Astrocyte (in vitro differentiated cells and primary cell): ENCODE data around the gene CHGA. TPM values are rescaled to one million over a fixed set of nuclear protein-coding genes. Genes with fewer than 3 reads are reported as not detected.

ENCODE experiments used
- DNase-seq: peaks from one replicate; pipeline ENCODE4 v3.0.0-alpha.2; 2010; ENCODE audit warnings: low read depth
- FAIRE-seq: peaks from 2 replicates; lab custom pipeline; 2011; peaks lifted over from hg19 to GRCh38; lab: Jason Lieb, UNC
- H2AFZ ChIP-seq: 2 replicates; pipeline ENCODE4 v1.6.0; 2012; ENCODE audit warnings: low read depth, low read length, inconsistent platforms
- H3K27ac ChIP-seq: 2 replicates; pipeline ENCODE4 v1.5.1; 2011; ENCODE audit warnings: low read depth, low read length, inconsistent platforms
- H3K27me3 ChIP-seq: 2 replicates; pipeline ENCODE4 v1.6.0; 2011; ENCODE audit warnings: low read length, inconsistent platforms; ENCODE audit not compliant: insufficient read depth
- H3K36me3 ChIP-seq: 2 replicates; pipeline ENCODE4 v1.5.1; 2011; ENCODE audit warnings: low read length, inconsistent platforms; ENCODE audit not compliant: insufficient read depth
- H3K4me1 ChIP-seq: 2 replicates; pipeline ENCODE4 v1.5.1; 2011; ENCODE audit warnings: low read length, inconsistent platforms; ENCODE audit not compliant: insufficient read depth
- H3K4me2 ChIP-seq: 2 replicates; pipeline ENCODE4 v1.6.0; 2012; ENCODE audit warnings: low read length, inconsistent platforms
- H3K4me3 ChIP-seq: 2 replicates; pipeline ENCODE4 v1.5.1; 2011; ENCODE audit warnings: low read depth, mild to moderate bottlenecking, low read length, inconsistent platforms; ENCODE audit not compliant: insufficient read depth
- H3K79me2 ChIP-seq: 2 replicates; pipeline ENCODE4 v1.6.0; 2012; ENCODE audit warnings: mild to moderate bottlenecking, low read length, inconsistent platforms; ENCODE audit not compliant: insufficient read depth
- H3K9ac ChIP-seq: 2 replicates; pipeline ENCODE4 v1.6.0; 2012; ENCODE audit warnings: mild to moderate bottlenecking, low read length, inconsistent platforms
- H3K9me3 ChIP-seq: 2 replicates; pipeline ENCODE4 v1.5.1; 2012; ENCODE audit warnings: low read depth, mild to moderate bottlenecking, low read length, inconsistent platforms; ENCODE audit not compliant: insufficient read depth
- H4K20me1 ChIP-seq: 2 replicates; pipeline ENCODE4 v1.6.0; 2012; ENCODE audit warnings: low read length, inconsistent platforms; ENCODE audit not compliant: insufficient read depth
- H3K27ac Mint-ChIP-seq: one replicate; pipeline ENCODE4 v1.8.0; 2021; ENCODE audit warnings: mild to moderate bottlenecking, mixed read lengths; ENCODE audit not compliant: unreplicated experiment
- H3K27me3 Mint-ChIP-seq: one replicate; pipeline ENCODE4 v1.8.0; 2021; ENCODE audit warnings: low read depth, mixed read lengths; ENCODE audit not compliant: unreplicated experiment
- H3K36me3 Mint-ChIP-seq: one replicate; pipeline ENCODE4 v1.8.0; 2021; ENCODE audit warnings: low read depth, mixed read lengths; ENCODE audit not compliant: unreplicated experiment
- H3K4me1 Mint-ChIP-seq: one replicate; pipeline ENCODE4 v1.8.0; 2021; ENCODE audit warnings: low read depth, mixed read lengths; ENCODE audit not compliant: unreplicated experiment
- H3K4me3 Mint-ChIP-seq: one replicate; pipeline ENCODE4 v1.8.0; 2021; ENCODE audit warnings: mild to moderate bottlenecking, moderate library complexity, mixed read lengths; ENCODE audit not compliant: unreplicated experiment
- H3K9me3 Mint-ChIP-seq: one replicate; pipeline ENCODE4 v1.8.0; 2021; ENCODE audit warnings: mild to moderate bottlenecking, mixed read lengths; ENCODE audit not compliant: unreplicated experiment
- EZH2 ChIP-seq: IDR thresholded peaks from 2 replicates; pipeline ENCODE4 v1.6.1; 2012; ENCODE audit warnings: mild to moderate bottlenecking, low read length, inconsistent platforms; ENCODE audit not compliant: insufficient read depth
- total RNA-seq: library from RNA; stranded (reverse); gene quantifications from 2 replicates; pipeline ENCODE4 v1.2.1, GENCODE V29; 2021
- TF ChIP-seq, protein P1 (sequence below): IDR thresholded peaks from 2 replicates; pipeline ENCODE4 v1.5.1; 2011; ENCODE audit warnings: low read depth, mild to moderate bottlenecking, inconsistent platforms, low read length, moderate library complexity; ENCODE audit not compliant: insufficient read depth

The CHGA gene
- total RNA-seq, 1 donor from 2014 or later = not detected

DNA sequence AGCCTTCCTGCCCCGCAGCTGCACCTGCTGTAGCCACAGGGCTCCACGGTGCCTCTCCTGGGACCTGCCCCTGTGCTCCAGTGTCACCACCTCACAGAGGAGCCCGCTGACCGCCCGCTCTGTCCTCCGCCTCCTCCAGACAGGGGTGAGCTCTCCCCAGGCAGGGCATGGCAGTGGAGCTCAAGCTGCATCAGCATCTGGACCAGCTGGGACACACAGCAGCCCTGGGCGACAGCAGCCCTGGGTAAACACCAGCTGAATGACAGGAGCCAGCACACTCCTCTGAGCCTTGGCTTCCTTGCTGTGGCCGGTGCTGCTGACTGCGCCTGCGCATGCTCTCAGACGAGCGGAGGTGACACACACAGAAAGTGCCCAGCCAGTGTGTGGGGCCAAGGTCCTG lies 22.0 kb downstream of the CHGA start:
- H3K27me3 ChIP-seq = no peaks in the 10 kb centered on the region
- peaks cover 8% of the 10 kb centered on the region for H4K20me1 ChIP-seq
- Mint-ChIP-seq H3K36me3 (no peaks in the 10 kb centered on the region), H3K4me1 (peaks cover 5% of the 10 kb centered on the region), H3K27me3 (peaks cover 24% of the 10 kb centered on the region), H3K4me3 (no peak overlapping the region), H3K27ac (no peak overlapping the region), H3K9me3 (peaks cover 2% of the 10 kb centered on the region)
- H3K4me1 ChIP-seq = peaks cover 4% of the 10 kb centered on the region
- FAIRE-seq = no peak
- no peak overlapping the region for H3K4me3 ChIP-seq
- no peak overlapping the region for H3K27ac ChIP-seq
- TF ChIP-seq EZH2 = no peak
- H2AFZ ChIP-seq = no peak overlapping the region
- H3K79me2 ChIP-seq = no peaks in the 10 kb centered on the region
- H3K4me2 ChIP-seq = no peak overlapping the region
- H3K9ac ChIP-seq = no peak overlapping the region
- DNase-seq = no peak
- H3K9me3 ChIP-seq = no peaks in the 10 kb centered on the region
- H3K36me3 ChIP-seq = no peaks in the 10 kb centered on the region

- H4K20me1 ChIP-seq = peaks cover 8% of the 10 kb centered on the region
- Mint-ChIP-seq H3K36me3 (no peaks in the 10 kb centered on the region), H3K4me1 (peaks cover 5% of the 10 kb centered on the region), H3K27me3 (peaks cover 25% of the 10 kb centered on the region), H3K27ac (no peak overlapping the region), H3K4me3 (no peak overlapping the region), H3K9me3 (peaks cover 2% of the 10 kb centered on the region)
- no peaks in the 10 kb centered on the region for H3K36me3 ChIP-seq
- H3K9me3 ChIP-seq = no peaks in the 10 kb centered on the region
- H3K79me2 ChIP-seq = no peaks in the 10 kb centered on the region
- no peak for DNase-seq
- no peak overlapping the region for H3K4me3 ChIP-seq
- no peak overlapping the region for H3K4me2 ChIP-seq
- TF ChIP-seq, protein P1, sequence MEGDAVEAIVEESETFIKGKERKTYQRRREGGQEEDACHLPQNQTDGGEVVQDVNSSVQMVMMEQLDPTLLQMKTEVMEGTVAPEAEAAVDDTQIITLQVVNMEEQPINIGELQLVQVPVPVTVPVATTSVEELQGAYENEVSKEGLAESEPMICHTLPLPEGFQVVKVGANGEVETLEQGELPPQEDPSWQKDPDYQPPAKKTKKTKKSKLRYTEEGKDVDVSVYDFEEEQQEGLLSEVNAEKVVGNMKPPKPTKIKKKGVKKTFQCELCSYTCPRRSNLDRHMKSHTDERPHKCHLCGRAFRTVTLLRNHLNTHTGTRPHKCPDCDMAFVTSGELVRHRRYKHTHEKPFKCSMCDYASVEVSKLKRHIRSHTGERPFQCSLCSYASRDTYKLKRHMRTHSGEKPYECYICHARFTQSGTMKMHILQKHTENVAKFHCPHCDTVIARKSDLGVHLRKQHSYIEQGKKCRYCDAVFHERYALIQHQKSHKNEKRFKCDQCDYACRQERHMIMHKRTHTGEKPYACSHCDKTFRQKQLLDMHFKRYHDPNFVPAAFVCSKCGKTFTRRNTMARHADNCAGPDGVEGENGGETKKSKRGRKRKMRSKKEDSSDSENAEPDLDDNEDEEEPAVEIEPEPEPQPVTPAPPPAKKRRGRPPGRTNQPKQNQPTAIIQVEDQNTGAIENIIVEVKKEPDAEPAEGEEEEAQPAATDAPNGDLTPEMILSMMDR = no peak
- TF ChIP-seq EZH2 = no peak
- H3K9ac ChIP-seq = no peak overlapping the region
- peaks cover 3% of the 10 kb centered on the region for H3K27me3 ChIP-seq
- no peak overlapping the region for H3K27ac ChIP-seq
- peaks cover 4% of the 10 kb centered on the region for H3K4me1 ChIP-seq
- FAIRE-seq = no peak
- H2AFZ ChIP-seq = no peak overlapping the region
Measured at GRCh38 chr14:92945544-92945943, 22.6 kb downstream of the CHGA start.

DNA sequence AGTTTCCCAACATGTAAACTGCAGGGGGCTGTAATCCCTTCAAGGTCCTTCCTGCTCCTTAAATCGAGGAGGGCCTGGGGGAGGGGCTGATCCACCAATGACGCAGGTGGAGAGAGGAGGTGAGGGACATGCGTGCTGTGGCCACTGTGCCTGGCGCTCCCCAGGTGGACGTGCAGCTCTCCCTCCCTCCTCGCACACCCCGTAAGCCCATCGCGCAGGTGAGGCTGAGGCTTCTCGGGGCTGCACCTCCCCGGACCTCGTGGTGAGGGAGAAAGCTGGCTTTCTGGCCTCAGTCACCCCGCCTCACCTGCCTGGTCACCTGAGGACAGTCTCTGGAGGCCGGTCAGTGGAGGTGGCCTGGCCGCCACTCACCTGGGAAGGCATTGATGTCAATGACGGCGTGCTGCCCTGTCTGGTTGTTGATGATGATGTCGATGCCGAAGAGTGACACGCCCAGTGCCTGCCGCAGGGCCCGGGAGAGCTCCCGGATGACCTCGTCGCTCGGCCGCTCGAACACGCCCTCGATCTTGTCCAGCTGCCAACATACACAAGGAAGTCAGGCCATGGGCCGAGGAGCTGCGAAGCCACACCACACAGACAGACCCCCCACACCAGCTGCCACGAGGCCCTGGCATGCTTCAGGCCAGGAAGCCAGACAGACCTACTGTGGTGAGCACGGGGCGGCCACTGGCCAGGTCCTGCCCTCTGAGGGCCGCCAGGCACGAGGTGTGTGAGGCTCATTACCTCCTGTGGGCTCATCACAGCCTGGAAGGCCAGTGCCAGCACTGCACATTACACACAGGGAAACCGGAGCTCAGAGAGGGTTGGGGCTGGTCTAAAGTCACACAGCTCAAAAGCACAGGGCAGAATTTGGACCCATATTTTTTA lies 23.3 kb downstream of the CHGA start:
- no peak overlapping the region for H3K4me3 Mint-ChIP-seq
- peaks cover 3% of the 10 kb centered on the region for H3K27me3 ChIP-seq
- peaks cover 8% of the 10 kb centered on the region for H4K20me1 ChIP-seq
- peaks cover 30% of the 10 kb centered on the region for H3K27me3 Mint-ChIP-seq
- H3K79me2 ChIP-seq = no peaks in the 10 kb centered on the region
- no peak overlapping the region for H3K27ac ChIP-seq
- peaks cover 5% of the 10 kb centered on the region for H3K4me1 Mint-ChIP-seq
- H3K4me1 ChIP-seq = peaks cover 4% of the 10 kb centered on the region
- TF ChIP-seq EZH2 = no peak
- TF ChIP-seq, protein P1 = no peak
- peak; percentile 45 for DNase-seq
- no peaks in the 10 kb centered on the region for H3K9me3 ChIP-seq
- no peak overlapping the region for H3K9ac ChIP-seq
- peaks cover 2% of the 10 kb centered on the region for H3K9me3 Mint-ChIP-seq
- H3K36me3 Mint-ChIP-seq = no peaks in the 10 kb centered on the region
- peaks cover 2% of the 10 kb centered on the region for H3K36me3 ChIP-seq
- H3K4me3 ChIP-seq = no peak overlapping the region
- H2AFZ ChIP-seq = no peak overlapping the region
- no peak for FAIRE-seq
- H3K27ac Mint-ChIP-seq = peak overlapping the region; percentile 75
- H3K4me2 ChIP-seq = no peak overlapping the region
